ENCODE data around the gene PLPPR3. TPM values are rescaled to one million over a fixed set of nuclear protein-coding genes. Genes with fewer than 3 reads are reported as not detected.
A peak's percentile ranks its signal among the peaks of the same experiment; 100 is the strongest.

Gene PLPPR3
- total RNA-seq, 1 experiment from 2014 or later, result 0.81 TPM

DNA sequence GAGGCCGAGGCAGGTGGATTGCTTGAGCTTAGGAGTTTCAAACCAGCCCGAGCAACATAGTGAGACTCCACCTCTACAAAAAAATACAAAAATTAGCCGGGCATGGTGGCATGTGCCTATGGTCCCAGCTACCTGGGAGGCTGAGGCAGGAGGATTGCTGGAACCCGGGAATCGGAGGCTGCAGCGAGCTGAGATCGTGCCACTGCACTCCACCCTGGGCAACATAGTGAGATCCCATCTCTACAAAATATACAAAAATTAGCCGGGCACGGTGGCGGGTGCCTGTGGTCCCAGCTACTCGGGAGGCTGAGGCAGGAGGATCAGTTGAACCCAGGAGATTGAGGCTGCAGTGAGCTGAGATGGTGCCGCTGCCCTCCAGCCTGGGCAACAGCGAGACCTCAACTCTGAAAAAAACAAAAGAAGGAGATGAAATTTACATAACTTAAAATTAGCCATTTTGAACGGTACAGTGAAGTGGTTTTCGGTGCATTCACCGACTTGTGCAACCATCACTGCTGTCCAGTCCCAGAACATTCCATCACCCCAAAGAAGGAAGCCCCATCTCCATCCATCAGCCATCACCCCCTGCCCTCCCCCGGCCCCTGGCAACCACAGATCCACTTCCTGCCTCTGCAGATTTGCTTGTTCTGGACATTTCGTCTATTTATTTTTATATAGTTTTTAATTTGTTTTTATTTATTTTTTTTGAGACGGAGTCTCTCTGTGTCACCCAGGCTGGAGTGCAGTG is 4.3 kb upstream of the PLPPR3 start:
- Histone ChIP-seq H3F3A (ENCODE audit: insufficient read depth, low read depth) (peaks cover 6% of the 10 kb centered on the region; the same call in 1 of the 2 replicates), H3K27ac (no peak overlapping the region), H3K9me2 (ENCODE audit: insufficient read depth) (no peaks in the 10 kb centered on the region), H3K9me3 (ENCODE audit: insufficient read depth, low read depth) (no peaks in the 10 kb centered on the region), H3K27me3 (ENCODE audit: insufficient read depth, low read depth) (0 out of 2 replicates have a peak, but pooled peaks cover 4% of the 10 kb centered on the region), H3K4me1 (replicated peaks; ENCODE audit: insufficient read depth) (peaks cover 6% of the 10 kb centered on the region), H3K79me2 (ENCODE audit: low read depth) (no peaks in the 10 kb centered on the region), H3K36me3 (ENCODE audit: low read depth) (no peaks in the 10 kb centered on the region), H3K4me2 (no peak overlapping the region), H4K20me1 (ENCODE audit: insufficient read depth) (no peaks in the 10 kb centered on the region), H3K4me3 (no peak overlapping the region), H2AFZ (no peak overlapping the region)
- POLR2A ChIA-PET (ENCODE audit: unreplicated experiment), result no interaction called here
- no TSS peak for BruUV-seq (replicated peaks)
- TF ChIP-seq EZH2 (IDR thresholded peaks at IDR 0.05; ENCODE audit: low read depth), result no peak
- TF ChIP-seq, protein P1, sequence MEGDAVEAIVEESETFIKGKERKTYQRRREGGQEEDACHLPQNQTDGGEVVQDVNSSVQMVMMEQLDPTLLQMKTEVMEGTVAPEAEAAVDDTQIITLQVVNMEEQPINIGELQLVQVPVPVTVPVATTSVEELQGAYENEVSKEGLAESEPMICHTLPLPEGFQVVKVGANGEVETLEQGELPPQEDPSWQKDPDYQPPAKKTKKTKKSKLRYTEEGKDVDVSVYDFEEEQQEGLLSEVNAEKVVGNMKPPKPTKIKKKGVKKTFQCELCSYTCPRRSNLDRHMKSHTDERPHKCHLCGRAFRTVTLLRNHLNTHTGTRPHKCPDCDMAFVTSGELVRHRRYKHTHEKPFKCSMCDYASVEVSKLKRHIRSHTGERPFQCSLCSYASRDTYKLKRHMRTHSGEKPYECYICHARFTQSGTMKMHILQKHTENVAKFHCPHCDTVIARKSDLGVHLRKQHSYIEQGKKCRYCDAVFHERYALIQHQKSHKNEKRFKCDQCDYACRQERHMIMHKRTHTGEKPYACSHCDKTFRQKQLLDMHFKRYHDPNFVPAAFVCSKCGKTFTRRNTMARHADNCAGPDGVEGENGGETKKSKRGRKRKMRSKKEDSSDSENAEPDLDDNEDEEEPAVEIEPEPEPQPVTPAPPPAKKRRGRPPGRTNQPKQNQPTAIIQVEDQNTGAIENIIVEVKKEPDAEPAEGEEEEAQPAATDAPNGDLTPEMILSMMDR (conservative IDR thresholded peaks at IDR 0.05), result no peak
- CTCF ChIA-PET, result no interaction called here
- intact Hi-C loops (cut with micrococcal nuclease; ENCODE audit: unreplicated experiment), result no loop called here
- no peak for DNase-seq

DNA sequence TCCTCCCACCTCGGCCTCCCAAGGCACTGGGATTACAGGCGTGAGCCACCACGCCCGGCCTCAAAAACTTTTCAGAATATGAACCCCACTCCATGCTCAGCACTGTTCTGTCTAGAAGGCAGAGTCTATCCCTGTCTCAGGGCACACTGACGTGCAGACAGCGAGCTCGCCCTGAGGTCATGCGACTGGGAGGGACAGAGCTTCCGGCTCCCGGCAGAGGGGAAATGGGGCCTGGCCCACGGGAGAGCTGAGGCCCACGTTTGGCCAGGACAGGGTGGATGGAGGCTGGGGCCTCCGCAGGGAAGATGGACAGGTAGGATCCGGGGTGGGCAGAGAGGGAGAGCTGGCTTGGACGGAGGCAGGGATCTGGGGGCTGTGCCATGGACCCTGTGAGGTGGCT is 3.1 kb upstream of the PLPPR3 start:
- Histone ChIP-seq H3K79me2 (ENCODE audit: low read depth) (no peaks in the 10 kb centered on the region), H3K27me3 (ENCODE audit: insufficient read depth, low read depth) (0 out of 2 replicates have a peak, but pooled peaks cover 4% of the 10 kb centered on the region), H4K20me1 (ENCODE audit: insufficient read depth) (no peaks in the 10 kb centered on the region), H2AFZ (no peak overlapping the region), H3K4me3 (no peak overlapping the region), H3K9me3 (ENCODE audit: insufficient read depth, low read depth) (no peaks in the 10 kb centered on the region), H3F3A (ENCODE audit: insufficient read depth, low read depth) (peaks cover 11% of the 10 kb centered on the region; the same call in 1 of the 2 replicates), H3K36me3 (ENCODE audit: low read depth) (no peaks in the 10 kb centered on the region), H3K4me1 (replicated peaks; ENCODE audit: insufficient read depth) (peaks cover 6% of the 10 kb centered on the region), H3K9me2 (ENCODE audit: insufficient read depth) (no peaks in the 10 kb centered on the region), H3K27ac (no peak overlapping the region), H3K4me2 (no peak overlapping the region)
- no peak for DNase-seq
- TF ChIP-seq EZH2 (IDR thresholded peaks at IDR 0.05; ENCODE audit: low read depth), result no peak
- TF ChIP-seq, protein P1 (conservative IDR thresholded peaks at IDR 0.05), result no peak
- POLR2A ChIA-PET (ENCODE audit: unreplicated experiment), result no interaction called here
- intact Hi-C loops (cut with micrococcal nuclease; ENCODE audit: unreplicated experiment), result no loop called here
- CTCF ChIA-PET, result interaction anchor here (0.5 to 0.7 kb wide), 2 partner anchors 10 to 89 kb away, joined by 10 to 14 read pairs; no protein-coding TSS in a partner anchor
- no TSS peak for BruUV-seq (replicated peaks)

DNA sequence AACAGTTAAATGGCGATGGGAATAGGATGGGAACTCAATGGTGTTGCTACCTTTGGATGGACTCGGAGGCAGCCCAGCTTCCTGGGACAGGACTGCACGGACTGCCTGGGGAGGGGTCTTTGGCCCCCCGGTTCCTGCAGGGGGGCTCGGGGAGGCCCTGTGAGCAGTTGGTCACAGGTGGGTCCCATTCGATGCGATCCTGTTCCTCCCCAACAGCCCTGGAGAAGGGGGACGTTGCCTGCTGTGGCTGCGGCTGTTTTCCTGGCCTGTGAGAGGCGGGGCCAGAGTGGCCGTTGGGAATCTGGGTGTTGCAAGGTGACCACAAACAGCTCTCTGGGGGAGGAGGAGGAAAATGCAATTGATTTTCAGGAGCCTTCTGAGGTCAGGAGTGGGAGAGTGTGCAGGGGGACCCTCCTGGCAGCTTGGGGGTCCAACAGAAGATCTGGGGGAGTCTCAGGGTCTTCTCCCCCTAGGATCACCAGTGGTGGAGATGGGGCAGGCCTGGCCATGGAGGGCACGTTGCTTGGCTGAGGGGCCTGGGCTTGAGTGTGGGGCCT is 1.9 kb upstream of the PLPPR3 start:
- Histone ChIP-seq H3K79me2 (ENCODE audit: low read depth) (no peaks in the 10 kb centered on the region), H3K9me2 (ENCODE audit: insufficient read depth) (no peaks in the 10 kb centered on the region), H3K27me3 (ENCODE audit: insufficient read depth, low read depth) (no peaks in the 10 kb centered on the region), H3K4me2 (peak overlapping the region; percentile 38; the same call in 1 of the 2 replicates), H3K4me3 (no peak overlapping the region), H3K4me1 (replicated peaks; ENCODE audit: insufficient read depth) (peaks cover 6% of the 10 kb centered on the region), H4K20me1 (ENCODE audit: insufficient read depth) (no peaks in the 10 kb centered on the region), H2AFZ (no peak overlapping the region), H3F3A (ENCODE audit: insufficient read depth, low read depth) (peaks cover 14% of the 10 kb centered on the region; the same call in 1 of the 2 replicates), H3K9me3 (ENCODE audit: insufficient read depth, low read depth) (no peaks in the 10 kb centered on the region), H3K36me3 (ENCODE audit: low read depth) (no peaks in the 10 kb centered on the region), H3K27ac (no peak overlapping the region)
- peak in 1 of 2 experiments; percentile 39 for DNase-seq
- POLR2A ChIA-PET (ENCODE audit: unreplicated experiment), result no interaction called here
- intact Hi-C loops (cut with micrococcal nuclease; ENCODE audit: unreplicated experiment), result no loop called here
- TF ChIP-seq, protein P1 (conservative IDR thresholded peaks at IDR 0.05), result no peak
- no peak for TF ChIP-seq EZH2 (IDR thresholded peaks at IDR 0.05; ENCODE audit: low read depth)
- BruUV-seq (replicated peaks), result no TSS peak
- CTCF ChIA-PET, result no interaction called here
